ENCODE data around the gene NRP2. TPM values are rescaled to one million over a fixed set of nuclear protein-coding genes. Genes with fewer than 3 reads are reported as not detected.

Gene NRP2
- total and polyA plus RNA-seq, 4 experiments from 2014 or later, result 1.1 to 2.1 TPM; not detected in 2

- Mint-ChIP-seq H3K36me3 (no peaks in the 10 kb centered on the region), H3K27ac (no peak overlapping the region), H3K27me3 (peaks cover 8 to 11% of the 10 kb centered on the region in 2 donors), H3K9me3 (no peaks in the 10 kb centered on the region), H3K4me1 (no peaks in the 10 kb centered on the region), H3K4me3 (no peak overlapping the region)
- DNase-seq, result no peak
- ChIA-PET POLR2A (ENCODE audit: partially characterized antibody) (no interaction called here), CTCF (ENCODE audit: partially characterized antibody) (interaction anchor here (1.1 kb wide), 1 partner anchor 10 kb away, joined by 3 read pairs; no protein-coding TSS in a partner anchor)
- H3K27ac ChIP-seq (ENCODE audit: low read depth, low read length), result no peak overlapping the region
- no peaks in the 10 kb centered on the region for H3K9me3 ChIP-seq (ENCODE audit: control insufficient read depth in 1 of 2, low read length in 2 of 2)
- no peaks in the 10 kb centered on the region for H3K27me3 ChIP-seq (ENCODE audit: insufficient read depth, low read length)
- H3K36me3 ChIP-seq (ENCODE audit: insufficient read depth, low read length), result no peaks in the 10 kb centered on the region
- intact Hi-C loops (cut with micrococcal nuclease), result no loop called here
- H3K4me3 ChIP-seq (ENCODE audit: low read length in 2 of 2), result no peak overlapping the region
- H3K4me1 ChIP-seq (ENCODE audit: insufficient read depth, low read length), result no peaks in the 10 kb centered on the region
These were observed 60.8 kb downstream of the NRP2 start for GRCh38 chr2:205743137-205743536.

- Mint-ChIP-seq H3K4me1 (no peaks in the 10 kb centered on the region), H3K27me3 (peaks cover 8 to 15% of the 10 kb centered on the region in 2 donors), H3K36me3 (no peaks in the 10 kb centered on the region), H3K27ac (no peak overlapping the region), H3K9me3 (no peaks in the 10 kb centered on the region), H3K4me3 (no peak overlapping the region)
- no peaks in the 10 kb centered on the region for H3K9me3 ChIP-seq (ENCODE audit: control insufficient read depth in 1 of 2, low read length in 2 of 2)
- no peak for DNase-seq
- POLR2A ChIA-PET (ENCODE audit: partially characterized antibody), result no interaction called here
- H3K4me3 ChIP-seq (ENCODE audit: low read length in 2 of 2), result no peak overlapping the region
- no peaks in the 10 kb centered on the region for H3K36me3 ChIP-seq (ENCODE audit: insufficient read depth, low read length)
- CTCF ChIA-PET (ENCODE audit: partially characterized antibody), result no interaction called here
- intact Hi-C loops (cut with micrococcal nuclease), result no loop called here
- H3K4me1 ChIP-seq (ENCODE audit: insufficient read depth, low read length), result no peaks in the 10 kb centered on the region
- H3K27ac ChIP-seq (ENCODE audit: low read depth, low read length), result no peak overlapping the region
- no peaks in the 10 kb centered on the region for H3K27me3 ChIP-seq (ENCODE audit: insufficient read depth, low read length)
These were observed 61.8 kb downstream of the NRP2 start for GRCh38 chr2:205744074-205744591.

- Mint-ChIP-seq H3K4me1 (no peaks in the 10 kb centered on the region), H3K27ac (no peak overlapping the region), H3K4me3 (no peak overlapping the region), H3K27me3 (peaks cover 15 to 18% of the 10 kb centered on the region in 2 donors), H3K9me3 (no peaks in the 10 kb centered on the region), H3K36me3 (no peaks in the 10 kb centered on the region)
- intact Hi-C loops (cut with micrococcal nuclease), result no loop called here
- Histone ChIP-seq H3K4me1 (ENCODE audit: insufficient read depth, low read length) (no peaks in the 10 kb centered on the region), H3K4me3 (ENCODE audit: low read length in 2 of 2) (no peak overlapping the region), H3K9me3 (ENCODE audit: control insufficient read depth in 1 of 2, low read length in 2 of 2) (no peaks in the 10 kb centered on the region), H3K36me3 (ENCODE audit: insufficient read depth, low read length) (no peaks in the 10 kb centered on the region), H3K27ac (ENCODE audit: low read depth, low read length) (no peak overlapping the region), H3K27me3 (ENCODE audit: insufficient read depth, low read length) (no peaks in the 10 kb centered on the region)
- DNase-seq, result no peak
- POLR2A ChIA-PET (ENCODE audit: partially characterized antibody), result no interaction called here
- CTCF ChIA-PET (ENCODE audit: partially characterized antibody), result no interaction called here
These were observed 63.5 kb downstream of the NRP2 start for GRCh38 chr2:205745661-205746419.

GRCh38 chr2:205746420-205746785 is 64.1 kb downstream of the NRP2 start:
- H3K9me3 Mint-ChIP-seq, result no peaks in the 10 kb centered on the region
- Histone ChIP-seq H3K36me3 (ENCODE audit: insufficient read depth, low read length) (no peaks in the 10 kb centered on the region), H3K4me3 (ENCODE audit: low read length in 2 of 2) (no peak overlapping the region), H3K4me1 (ENCODE audit: insufficient read depth, low read length) (no peaks in the 10 kb centered on the region), H3K9me3 (ENCODE audit: control insufficient read depth in 1 of 2, low read length in 2 of 2) (no peaks in the 10 kb centered on the region), H3K27me3 (ENCODE audit: insufficient read depth, low read length) (no peaks in the 10 kb centered on the region), H3K27ac (ENCODE audit: low read depth, low read length) (no peak overlapping the region)
- H3K4me3 Mint-ChIP-seq, result no peak overlapping the region
- H3K4me1 Mint-ChIP-seq, result no peaks in the 10 kb centered on the region
- H3K27me3 Mint-ChIP-seq, result peaks cover 12 to 20% of the 10 kb centered on the region in 2 donors
- intact Hi-C loops (cut with micrococcal nuclease), result no loop called here
- CTCF ChIA-PET (ENCODE audit: partially characterized antibody), result no interaction called here
- H3K27ac Mint-ChIP-seq, result no peak overlapping the region
- POLR2A ChIA-PET (ENCODE audit: partially characterized antibody), result no interaction called here
- H3K36me3 Mint-ChIP-seq, result no peaks in the 10 kb centered on the region
- DNase-seq, result no peak

GRCh38 chr2:205747829-205748386 is 65.6 kb downstream of the NRP2 start:
- H3K36me3 Mint-ChIP-seq, result no peaks in the 10 kb centered on the region
- no peak overlapping the region for H3K4me3 Mint-ChIP-seq
- no peaks in the 10 kb centered on the region for H3K9me3 Mint-ChIP-seq
- Histone ChIP-seq H3K4me1 (ENCODE audit: insufficient read depth, low read length) (no peaks in the 10 kb centered on the region), H3K36me3 (ENCODE audit: insufficient read depth, low read length) (no peaks in the 10 kb centered on the region), H3K27ac (ENCODE audit: low read depth, low read length) (no peak overlapping the region), H3K9me3 (ENCODE audit: control insufficient read depth in 1 of 2, low read length in 2 of 2) (no peaks in the 10 kb centered on the region), H3K27me3 (ENCODE audit: insufficient read depth, low read length) (no peaks in the 10 kb centered on the region), H3K4me3 (ENCODE audit: low read length in 2 of 2) (no peak overlapping the region)
- ChIA-PET POLR2A (ENCODE audit: partially characterized antibody) (interaction anchor here (0.6 kb wide), 1 partner anchor 60 kb away, joined by 3 read pairs; no protein-coding TSS in a partner anchor), CTCF (ENCODE audit: partially characterized antibody) (no interaction called here)
- no peak overlapping the region for H3K27ac Mint-ChIP-seq
- intact Hi-C loops (cut with micrococcal nuclease), result no loop called here
- H3K4me1 Mint-ChIP-seq, result no peaks in the 10 kb centered on the region
- DNase-seq, result no peak
- peaks cover 9 to 24% of the 10 kb centered on the region in 2 donors for H3K27me3 Mint-ChIP-seq

GRCh38 chr2:205748639-205749038 is 66.3 kb downstream of the NRP2 start:
- H3K4me1 Mint-ChIP-seq, result no peaks in the 10 kb centered on the region
- no peak overlapping the region for H3K4me3 Mint-ChIP-seq
- DNase-seq, result no peak
- H3K9me3 ChIP-seq (ENCODE audit: control insufficient read depth in 1 of 2, low read length in 2 of 2), result no peaks in the 10 kb centered on the region
- ChIA-PET POLR2A (ENCODE audit: partially characterized antibody) (no interaction called here), CTCF (ENCODE audit: partially characterized antibody) (no interaction called here)
- peaks cover 9 to 24% of the 10 kb centered on the region in 2 donors for H3K27me3 Mint-ChIP-seq
- H3K27me3 ChIP-seq (ENCODE audit: insufficient read depth, low read length), result no peaks in the 10 kb centered on the region
- no peaks in the 10 kb centered on the region for H3K9me3 Mint-ChIP-seq
- H3K4me3 ChIP-seq (ENCODE audit: low read length in 2 of 2), result no peak overlapping the region
- no peak overlapping the region for H3K27ac Mint-ChIP-seq
- H3K36me3 Mint-ChIP-seq, result no peaks in the 10 kb centered on the region
- H3K27ac ChIP-seq (ENCODE audit: low read depth, low read length), result no peak overlapping the region
- no peaks in the 10 kb centered on the region for H3K36me3 ChIP-seq (ENCODE audit: insufficient read depth, low read length)
- H3K4me1 ChIP-seq (ENCODE audit: insufficient read depth, low read length), result no peaks in the 10 kb centered on the region
- intact Hi-C loops (cut with micrococcal nuclease), result no loop called here

GRCh38 chr2:205749078-205749477 is 66.8 kb downstream of the NRP2 start:
- Mint-ChIP-seq H3K9me3 (no peaks in the 10 kb centered on the region), H3K4me3 (no peak overlapping the region), H3K4me1 (no peaks in the 10 kb centered on the region), H3K27ac (no peak overlapping the region), H3K36me3 (no peaks in the 10 kb centered on the region), H3K27me3 (peaks cover 9 to 24% of the 10 kb centered on the region in 2 donors)
- intact Hi-C loops (cut with micrococcal nuclease), result no loop called here
- H3K4me3 ChIP-seq (ENCODE audit: low read length in 2 of 2), result no peak overlapping the region
- DNase-seq, result no peak
- no peaks in the 10 kb centered on the region for H3K9me3 ChIP-seq (ENCODE audit: control insufficient read depth in 1 of 2, low read length in 2 of 2)
- ChIA-PET CTCF (ENCODE audit: partially characterized antibody) (no interaction called here), POLR2A (ENCODE audit: partially characterized antibody) (no interaction called here)
- H3K27ac ChIP-seq (ENCODE audit: low read depth, low read length), result no peak overlapping the region
- no peaks in the 10 kb centered on the region for H3K4me1 ChIP-seq (ENCODE audit: insufficient read depth, low read length)
- H3K27me3 ChIP-seq (ENCODE audit: insufficient read depth, low read length), result no peaks in the 10 kb centered on the region
- no peaks in the 10 kb centered on the region for H3K36me3 ChIP-seq (ENCODE audit: insufficient read depth, low read length)
